HAP-1 (cell line): ENCODE results near the gene UBE3A.
A peak's percentile ranks its signal among the peaks of the same experiment; 100 is the strongest.

Experiments used
- DNase-seq, 2 experiments: peaks; one replicate each; pipeline ENCODE4 v3.0.0-alpha.2; 2016 to 2020; ENCODE audit warnings: low spot score in 2 of 2
- H3K27me3 ChIP-seq: fragments of 250-450 bp; sonication (Bioruptor Pico); 2 replicates; pipeline ENCODE4 v1.5.1; 2020; ENCODE audit warnings: low read depth, mild to moderate bottlenecking, moderate library complexity
- H3K36me3 ChIP-seq: fragments of 250-450 bp; sonication (Bioruptor Pico); replicated peaks from 2 replicates; pipeline ENCODE4 v1.5.1; 2020; ENCODE audit warnings: mild to moderate bottlenecking
- H3K4me1 ChIP-seq: fragments of 250-450 bp; sonication (Bioruptor Pico); 2 replicates; pipeline ENCODE4 v1.5.1; 2020; ENCODE audit warnings: mild to moderate bottlenecking
- H3K4me3 ChIP-seq: fragments of 250-450 bp; sonication (Bioruptor Pico); 2 replicates; pipeline ENCODE4 v1.5.1; 2020; ENCODE audit warnings: mild to moderate bottlenecking, moderate library complexity
- H3K9me3 ChIP-seq: fragments of 250-450 bp; sonication (Bioruptor Pico); 2 replicates; pipeline ENCODE4 v1.5.1; 2020; ENCODE audit warnings: mild to moderate bottlenecking, moderate library complexity
- in situ Hi-C: fragments of 300-500 bp; cut with MboI; formaldehyde crosslinking; loops from 3 replicates; pipeline ENCODE4 v1.14.3; 2020; ENCODE audit warnings: low sequenced_read_pairs, inconsistent platforms, mixed read lengths

Gene UBE3A

GRCh38 chr15:25438601-25439368, at the start of gene UBE3A:
UBE3A (minus strand) TSS chr15:25439024; CDS start chr15:25409107, 29,917 bp downstream.
- Histone ChIP-seq H3K27me3 (no peaks in the 10 kb centered on the region), H3K4me1 (peaks cover 15% of the 10 kb centered on the region), H3K36me3 (peaks cover 9% of the 10 kb centered on the region), H3K9me3 (no peaks in the 10 kb centered on the region), H3K4me3 (peak within 1 kb of the TSS; percentile 88)
- peak; percentile 89 to 93 for DNase-seq
- in situ Hi-C loops = no loop called here

DNA sequence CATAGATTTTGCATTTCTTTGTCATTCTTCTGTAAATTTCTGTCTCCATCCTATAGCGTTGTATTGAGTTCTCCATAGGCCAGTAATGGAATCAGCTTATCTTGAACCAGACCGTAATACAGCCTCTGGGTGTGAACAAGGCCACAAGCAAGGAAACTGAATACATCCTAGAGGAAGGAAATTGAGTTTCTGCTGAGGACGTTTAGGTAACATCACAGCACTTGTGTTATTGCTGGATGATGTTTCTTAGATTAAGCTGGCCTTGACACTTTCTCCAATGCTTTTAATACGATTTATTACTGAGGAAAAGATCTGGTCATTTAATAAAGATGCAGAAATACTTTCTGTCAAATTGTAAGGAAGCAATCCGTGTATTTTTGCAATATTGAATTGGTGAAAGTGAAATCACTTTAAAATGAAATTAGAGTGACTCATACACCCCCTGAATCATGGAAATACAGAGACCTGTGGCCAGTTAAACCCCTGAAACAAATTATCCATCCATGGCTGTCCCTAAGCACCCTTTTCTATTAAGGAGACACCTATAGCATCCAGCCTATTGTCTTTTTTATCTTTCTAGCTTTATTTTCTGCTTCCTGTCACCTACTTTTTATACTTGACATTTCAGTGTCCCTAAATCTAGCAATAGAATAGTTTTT, 48.5 kb upstream of the UBE3A start:
- in situ Hi-C loops = no loop called here
- Histone ChIP-seq H3K4me1 (no peaks in the 10 kb centered on the region), H3K9me3 (no peaks in the 10 kb centered on the region), H3K36me3 (no peaks in the 10 kb centered on the region), H3K4me3 (no peak overlapping the region), H3K27me3 (no peaks in the 10 kb centered on the region; the same call in 1 of the 2 replicates)
- no peak for DNase-seq

DNA sequence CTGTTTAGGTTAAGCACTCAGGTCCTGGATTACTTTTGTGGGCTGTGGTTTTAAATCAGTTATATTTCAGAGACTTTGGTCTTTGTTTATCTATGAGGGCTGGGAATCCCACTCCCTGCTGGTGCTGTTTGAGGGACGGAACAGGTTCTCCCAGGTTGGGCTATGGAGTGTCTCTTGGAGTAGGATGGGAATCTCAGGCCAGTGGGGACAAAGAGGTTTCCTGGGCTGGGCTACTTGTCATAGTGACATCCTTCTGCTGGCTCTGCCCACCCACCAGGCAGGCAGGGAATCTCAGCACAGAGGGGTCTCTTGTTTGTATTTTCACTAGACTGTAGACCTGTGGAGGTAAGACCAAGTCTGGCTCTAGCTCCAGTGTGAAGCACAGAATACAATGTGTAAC, 47.2 kb upstream of the UBE3A start:
- Histone ChIP-seq H3K9me3 (no peaks in the 10 kb centered on the region), H3K4me3 (no peak overlapping the region), H3K36me3 (no peaks in the 10 kb centered on the region), H3K4me1 (no peaks in the 10 kb centered on the region), H3K27me3 (no peaks in the 10 kb centered on the region; the same call in 1 of the 2 replicates)
- in situ Hi-C loops = no loop called here
- DNase-seq = no peak

DNA sequence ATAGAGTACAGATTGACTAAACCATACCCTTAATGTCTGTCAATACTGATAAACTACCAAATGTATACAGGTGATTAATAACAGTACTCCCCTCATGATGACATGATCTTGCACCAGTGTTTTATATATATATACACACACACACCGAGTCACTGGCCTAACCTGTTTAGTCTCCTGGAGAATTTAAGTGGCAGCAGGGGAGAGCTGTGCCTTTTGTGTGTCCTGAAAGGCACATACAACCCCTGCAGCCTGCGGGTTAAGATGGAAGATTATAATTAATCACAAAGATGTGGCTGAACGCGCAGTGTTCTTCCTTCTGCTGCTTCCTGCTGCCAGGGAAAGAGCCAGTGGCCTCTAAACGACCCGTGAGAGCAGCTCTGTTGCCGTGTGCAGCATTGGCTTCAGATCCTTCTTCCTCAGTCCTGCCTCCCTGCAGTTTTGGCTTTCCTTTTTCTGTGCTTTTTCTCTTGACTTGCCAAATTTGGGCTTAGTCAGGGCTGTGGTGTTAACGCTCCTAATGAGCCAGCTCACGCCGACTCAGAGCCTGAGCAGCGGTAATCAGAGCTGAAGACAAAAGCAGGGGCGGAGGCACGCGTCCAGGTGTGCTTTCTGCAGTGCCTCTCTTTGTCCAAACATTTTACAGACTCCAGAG, 42.5 kb upstream of the UBE3A start:
- no peak overlapping the region for H3K4me3 ChIP-seq
- DNase-seq = peak in 1 of 2 experiments; percentile 17
- in situ Hi-C loops = no loop called here

GRCh38 chr15:25478313-25478712, 39.5 kb upstream of the UBE3A start:
- Histone ChIP-seq H3K4me1 (no peaks in the 10 kb centered on the region), H3K36me3 (no peaks in the 10 kb centered on the region), H3K27me3 (no peaks in the 10 kb centered on the region), H3K4me3 (no peak overlapping the region), H3K9me3 (no peaks in the 10 kb centered on the region; the same call in 1 of the 2 replicates)
- in situ Hi-C loops = no loop called here
- DNase-seq = no peak

More for the DNA sequence above, 42.5 kb upstream of the UBE3A start:
- H3K36me3 ChIP-seq = no peaks in the 10 kb centered on the region
- H3K9me3 ChIP-seq = no peaks in the 10 kb centered on the region
- H3K27me3 ChIP-seq = no peaks in the 10 kb centered on the region; the same call in 1 of the 2 replicates
- no peaks in the 10 kb centered on the region for H3K4me1 ChIP-seq

DNA sequence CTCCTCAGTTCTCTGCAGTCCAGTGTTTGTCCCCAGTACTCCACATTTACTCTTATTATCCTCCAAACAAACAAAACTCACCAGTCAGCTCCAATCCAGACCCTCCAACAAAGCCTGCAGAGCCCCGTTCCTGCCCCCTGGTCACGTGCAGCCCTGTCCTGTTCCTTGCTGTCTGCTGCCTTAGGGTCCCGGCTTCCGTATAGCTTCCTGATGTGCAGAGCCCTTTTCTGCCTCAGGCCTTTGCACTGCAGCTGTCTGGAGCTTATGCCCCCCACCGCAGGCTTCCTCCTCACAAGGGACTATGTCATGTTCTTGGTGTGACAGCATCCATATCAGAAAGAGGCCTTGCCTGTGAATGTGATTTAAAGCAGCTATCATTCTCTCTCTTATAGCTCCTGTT, 39.0 kb upstream of the UBE3A start:
- no peak for DNase-seq
- H3K9me3 ChIP-seq = no peaks in the 10 kb centered on the region; the same call in 1 of the 2 replicates
- in situ Hi-C loops = no loop called here
- no peaks in the 10 kb centered on the region for H3K36me3 ChIP-seq
- no peaks in the 10 kb centered on the region for H3K4me1 ChIP-seq
- H3K27me3 ChIP-seq = no peaks in the 10 kb centered on the region
- H3K4me3 ChIP-seq = no peak overlapping the region

DNA sequence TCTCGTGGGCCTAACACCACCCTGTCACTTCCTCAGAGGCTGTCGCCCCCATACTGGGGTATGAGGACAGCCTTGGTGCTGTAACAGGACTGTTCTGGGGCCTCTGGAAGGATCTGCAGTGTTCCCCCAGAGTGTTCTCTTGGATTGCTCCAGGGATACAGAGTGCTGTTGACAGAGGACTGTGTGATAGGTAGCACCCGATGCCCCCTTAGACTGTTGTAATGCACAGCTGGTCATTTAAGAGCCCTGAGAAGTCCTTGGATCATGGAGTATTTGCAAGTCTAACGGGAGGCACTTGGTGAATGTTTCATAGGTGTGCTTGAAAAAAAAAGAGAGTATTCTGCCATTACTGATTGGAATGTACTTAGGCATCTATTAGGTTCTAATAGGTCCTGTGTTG, 35.4 kb upstream of the UBE3A start:
- Histone ChIP-seq H3K9me3 (peaks cover 3% of the 10 kb centered on the region), H3K27me3 (no peaks in the 10 kb centered on the region), H3K36me3 (no peaks in the 10 kb centered on the region), H3K4me1 (no peaks in the 10 kb centered on the region), H3K4me3 (no peak overlapping the region)
- DNase-seq = no peak
- in situ Hi-C loops = loop anchor here (25.0 kb wide), 1 partner anchor 1837 kb away; the partner anchor contains the start of gene MAGEL2

DNA sequence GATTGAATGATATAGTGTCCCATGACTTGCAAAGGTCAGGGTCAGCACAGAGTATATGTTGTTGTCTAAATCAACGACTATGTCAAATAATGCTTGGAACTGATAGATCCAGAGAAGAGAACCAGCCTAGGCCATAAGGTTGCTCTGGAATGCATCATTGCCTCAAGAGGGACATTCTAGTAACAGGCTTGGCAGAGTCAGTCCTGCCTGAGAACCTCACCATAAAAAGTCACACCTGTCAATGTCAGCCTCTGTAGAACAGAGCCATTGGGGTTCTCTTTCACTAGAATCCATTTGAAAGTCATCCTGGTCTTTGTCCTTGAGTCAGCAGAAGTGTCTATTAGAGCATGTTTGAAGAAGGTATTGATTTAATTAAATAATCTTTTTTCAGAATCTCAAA, 31.4 kb upstream of the UBE3A start:
- Histone ChIP-seq H3K4me3 (no peak overlapping the region), H3K27me3 (no peaks in the 10 kb centered on the region), H3K36me3 (no peaks in the 10 kb centered on the region), H3K9me3 (peaks cover 3% of the 10 kb centered on the region), H3K4me1 (no peaks in the 10 kb centered on the region)
- in situ Hi-C loops = loop anchor here (25.0 kb wide), 1 partner anchor 1833 kb away; the partner anchor contains the start of gene MAGEL2
- no peak for DNase-seq

GRCh38 chr15:25469377-25469776, 30.6 kb upstream of the UBE3A start:
- H3K36me3 ChIP-seq = no peaks in the 10 kb centered on the region
- no peak overlapping the region for H3K4me3 ChIP-seq
- in situ Hi-C loops = loop anchor here (25.0 kb wide), 1 partner anchor 1832 kb away; the partner anchor contains the start of gene MAGEL2
- peaks cover 3% of the 10 kb centered on the region for H3K9me3 ChIP-seq
- H3K27me3 ChIP-seq = peaks cover 2% of the 10 kb centered on the region; the same call in 1 of the 2 replicates
- DNase-seq = no peak
- H3K4me1 ChIP-seq = no peaks in the 10 kb centered on the region

DNA sequence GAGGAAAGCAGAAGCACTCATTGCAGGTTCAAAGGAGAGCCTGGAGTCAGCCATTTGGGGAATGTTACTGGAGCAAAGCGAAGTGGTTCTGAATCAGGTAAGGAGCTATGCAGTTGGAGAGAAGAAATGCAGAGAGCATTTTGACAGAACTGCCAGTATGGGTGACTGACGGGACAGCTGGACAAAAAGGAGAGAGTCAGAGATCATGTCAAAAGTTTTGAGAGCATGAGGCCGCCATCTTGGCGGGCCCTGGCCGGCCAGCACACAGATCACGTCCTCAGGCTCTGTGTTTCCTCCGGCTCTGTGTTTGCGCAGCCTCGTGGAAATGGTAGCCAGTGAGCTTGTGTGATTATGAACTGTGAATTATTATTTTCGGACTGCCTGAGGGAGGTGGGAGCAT, 29.8 kb upstream of the UBE3A start:
- DNase-seq = no peak
- Histone ChIP-seq H3K9me3 (peaks cover 3% of the 10 kb centered on the region; the same call in 1 of the 2 replicates), H3K4me1 (no peaks in the 10 kb centered on the region), H3K27me3 (peaks cover 2% of the 10 kb centered on the region; the same call in 1 of the 2 replicates), H3K4me3 (no peak overlapping the region), H3K36me3 (no peaks in the 10 kb centered on the region)
- in situ Hi-C loops = loop anchor here (25.0 kb wide), 1 partner anchor 1831 kb away; the partner anchor contains the start of gene MAGEL2

DNA sequence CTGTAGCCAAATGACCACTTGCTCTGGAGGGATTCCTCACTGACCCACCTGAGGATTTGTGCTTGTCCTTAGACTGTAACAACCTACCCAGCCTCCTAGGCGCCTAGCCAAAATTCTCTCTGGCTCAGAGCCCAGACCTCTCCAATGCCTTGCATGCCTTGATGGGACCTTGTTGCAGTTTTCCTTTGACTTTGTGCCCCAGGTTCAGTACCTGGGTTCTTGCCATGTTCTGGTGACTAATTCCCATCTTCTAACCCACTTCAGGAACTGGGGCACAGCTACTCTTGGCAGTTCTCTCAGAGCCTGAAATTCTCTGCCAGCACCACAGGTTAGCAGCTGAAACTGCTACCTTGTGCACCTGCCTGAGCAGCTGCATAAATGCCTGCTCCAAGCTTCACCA, 27.0 kb upstream of the UBE3A start:
- Histone ChIP-seq H3K27me3 (peaks cover 2% of the 10 kb centered on the region), H3K9me3 (peaks cover 3% of the 10 kb centered on the region; the same call in 1 of the 2 replicates), H3K36me3 (no peaks in the 10 kb centered on the region), H3K4me3 (no peak overlapping the region), H3K4me1 (no peaks in the 10 kb centered on the region)
- in situ Hi-C loops = loop anchor here (25.0 kb wide), 1 partner anchor 1829 kb away; the partner anchor contains the start of gene MAGEL2
- no peak for DNase-seq

GRCh38 chr15:25464784-25465183, 26.0 kb upstream of the UBE3A start:
- no peak for DNase-seq
- in situ Hi-C loops = loop anchor here (25.0 kb wide), 1 partner anchor 1827 kb away; the partner anchor contains the start of gene MAGEL2
- no peaks in the 10 kb centered on the region for H3K36me3 ChIP-seq

GRCh38 chr15:25464383-25464782, 25.6 kb upstream of the UBE3A start:
- no peak for DNase-seq
- Histone ChIP-seq H3K36me3 (no peaks in the 10 kb centered on the region), H3K4me1 (no peaks in the 10 kb centered on the region), H3K9me3 (no peaks in the 10 kb centered on the region), H3K27me3 (peaks cover 2% of the 10 kb centered on the region), H3K4me3 (no peak overlapping the region)
- in situ Hi-C loops = loop anchor here (25.0 kb wide), 1 partner anchor 1827 kb away; the partner anchor contains the start of gene MAGEL2

More at GRCh38 chr15:25464784-25465183, 26.0 kb upstream of the UBE3A start:
- Histone ChIP-seq H3K4me1 (no peaks in the 10 kb centered on the region), H3K9me3 (no peaks in the 10 kb centered on the region), H3K27me3 (peaks cover 2% of the 10 kb centered on the region), H3K4me3 (no peak overlapping the region)
